Activated CD4-positive, alpha-beta T cell treated with anti-CD3 and anti-CD28 coated beads, Interleukin-2, amount 50 U/mL, for 4 hours (primary cell): ENCODE measurements around the gene NMNAT2.
"Not testable (repeated sequence)": the region's sequence is repeated elsewhere in the genome, so short reads cannot be mapped to it uniquely, and the experiment has no call there.

ENCODE experiments used
- DNase-seq, 2 experiments: peaks; one replicate each; pipeline ENCODE4 v3.0.0-alpha.2; 2020

Gene NMNAT2

GRCh38 chr1:183416850-183417771 lies 1.1 kb downstream of the NMNAT2 start:
- peak in 1 of 2 experiments; percentile 3 for DNase-seq

- DNase-seq, result no peak
These were observed 3.8 kb downstream of the NMNAT2 start for GRCh38 chr1:183414365-183414764.

- DNase-seq, result no peak
These were observed 7.1 kb downstream of the NMNAT2 start for GRCh38 chr1:183411091-183411490.

GRCh38 chr1:183407961-183408360 lies 10.2 kb downstream of the NMNAT2 start:
- DNase-seq, result no peak

GRCh38 chr1:183407474-183407873 lies 10.7 kb downstream of the NMNAT2 start:
- no peak for DNase-seq

- DNase-seq, result no peak
These were observed 13.7 kb downstream of the NMNAT2 start for GRCh38 chr1:183404476-183404875.

- no peak for DNase-seq
These were observed 14.7 kb downstream of the NMNAT2 start for GRCh38 chr1:183403498-183403897.

GRCh38 chr1:183401565-183401964 lies 16.6 kb downstream of the NMNAT2 start:
- not testable (repeated sequence) for DNase-seq

GRCh38 chr1:183394435-183394834 lies 23.7 kb downstream of the NMNAT2 start:
- DNase-seq, result no peak

GRCh38 chr1:183391863-183392262 lies 26.3 kb downstream of the NMNAT2 start:
- DNase-seq, result no peak

GRCh38 chr1:183390561-183390960 lies 27.6 kb downstream of the NMNAT2 start:
- no peak for DNase-seq

- no peak for DNase-seq
These were observed 29.4 kb downstream of the NMNAT2 start for GRCh38 chr1:183388735-183389134.

GRCh38 chr1:183385340-183386144 lies 32.6 kb downstream of the NMNAT2 start:
- DNase-seq, result no peak

- DNase-seq, result no peak
These were observed 38.2 kb downstream of the NMNAT2 start for GRCh38 chr1:183379951-183380350.

- DNase-seq, result no peak
These were observed 42.8 kb downstream of the NMNAT2 start for GRCh38 chr1:183375381-183375780.

- DNase-seq, result no peak
These were observed 43.4 kb downstream of the NMNAT2 start for GRCh38 chr1:183374825-183375224.

GRCh38 chr1:183372586-183373230 lies 45.5 kb downstream of the NMNAT2 start:
- no peak for DNase-seq

- no peak for DNase-seq
These were observed 47.7 kb downstream of the NMNAT2 start for GRCh38 chr1:183370399-183371058.

GRCh38 chr1:183368213-183369108 lies 49.7 kb downstream of the NMNAT2 start:
- no peak for DNase-seq

GRCh38 chr1:183366116-183366515 lies 52.1 kb downstream of the NMNAT2 start:
- DNase-seq, result no peak

- DNase-seq, result no peak
These were observed 52.5 kb downstream of the NMNAT2 start for GRCh38 chr1:183365676-183366075.

- no peak for DNase-seq
These were observed 53.1 kb downstream of the NMNAT2 start for GRCh38 chr1:183365093-183365492.
